Sciatic nerve (tissue), 2 donors: Measurements from ENCODE around the gene LIMCH1. TPM values are rescaled to one million over a fixed set of nuclear protein-coding genes. Genes with fewer than 3 reads are reported as not detected.
"Not testable (repeated sequence)": the region's sequence is repeated elsewhere in the genome, so short reads cannot be mapped to it uniquely, and the experiment has no call there.

Experiments used
- ATAC-seq: fragments of 200-7000 bp; cut with Tn5 transposase; one replicate; pipeline ENCODE4 v1.9.1; 2020; ENCODE audit warnings: mild to moderate bottlenecking, moderate library complexity
- DNase-seq: peaks from one replicate; pipeline ENCODE4 v3.0.0-alpha.2; 2020; ENCODE audit warnings: low spot score
- intact Hi-C: fragments of 100-400 bp; cut with DNase I; formaldehyde crosslinking; loops from one replicate; pipeline ENCODE4 v1.14.2; 2022
- total RNA-seq: library from RNA; stranded (reverse); fragmentation: NEBNext Ultra II Directional; extraction: Animal tissue kit (Norgen Biotek cat#: 25700); gene quantifications from one replicate; pipeline ENCODE4 v1.2.1, GENCODE V29; 2021
- donor health status: DM: no; HTN: no; CAD: no.
- donor health status: DM: no; HTN: no; CAD: no.

The LIMCH1 gene
- total RNA-seq, 1 donor from 2014 or later = 195 TPM

DNA sequence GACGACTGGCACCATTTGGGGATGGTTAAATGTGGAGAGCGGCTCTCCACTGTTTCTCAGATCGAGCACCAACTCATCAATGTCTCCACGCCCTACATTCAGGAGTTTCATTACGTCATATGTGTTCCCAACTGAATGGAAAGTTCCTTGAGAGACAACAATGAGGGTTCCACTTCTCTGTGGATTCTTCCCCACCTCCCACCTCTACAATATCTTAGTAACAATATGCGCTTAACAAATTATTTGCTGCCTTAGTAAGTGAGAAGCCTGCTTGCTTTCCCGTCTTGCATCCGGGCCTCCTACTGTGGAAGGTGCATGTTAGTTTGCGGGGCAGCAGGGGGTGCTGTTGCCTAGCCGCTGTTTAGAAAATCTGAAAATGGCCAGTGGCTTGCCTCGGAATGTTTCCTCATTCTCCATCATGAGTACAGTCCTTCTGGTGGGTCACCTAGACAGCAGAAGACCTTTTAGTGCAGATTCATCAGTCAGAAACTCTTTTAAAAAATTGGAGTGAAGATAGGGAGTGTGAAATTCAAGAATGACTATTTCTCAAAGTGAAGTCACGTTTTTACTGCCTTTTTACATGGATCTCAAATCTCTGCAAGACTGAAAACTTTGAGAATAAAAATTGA is 154.9 kb downstream of the LIMCH1 start:
- intact Hi-C loops = loop anchor here (10.0 kb wide), 1 partner anchor 192 kb away; no protein-coding TSS in a partner anchor
- ATAC-seq (peak; percentile 79), DNase-seq (peak; percentile 69)

DNA sequence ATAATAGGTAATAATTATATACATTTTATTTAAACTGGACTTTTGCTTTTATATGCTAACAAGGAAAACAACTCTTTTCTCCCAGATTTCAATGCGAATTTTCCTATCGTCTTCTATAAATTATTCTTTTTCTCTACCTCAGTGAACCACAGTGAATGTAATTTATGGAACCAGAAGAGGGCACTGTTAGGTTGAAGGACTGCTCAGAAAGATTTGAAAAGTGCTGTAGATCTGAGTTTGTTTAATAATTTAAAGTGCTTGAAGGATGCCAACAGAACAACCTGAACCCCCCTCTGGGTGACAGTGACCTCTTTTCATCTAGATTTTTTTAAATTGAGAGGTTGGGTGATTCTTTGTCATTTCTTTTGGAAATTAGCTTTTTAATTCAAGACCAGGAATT is 155.7 kb downstream of the LIMCH1 start:
- ATAC-seq = no peak
- intact Hi-C loops = loop anchor here (10.0 kb wide), 1 partner anchor 191 kb away; no protein-coding TSS in a partner anchor
- DNase-seq = no peak

DNA sequence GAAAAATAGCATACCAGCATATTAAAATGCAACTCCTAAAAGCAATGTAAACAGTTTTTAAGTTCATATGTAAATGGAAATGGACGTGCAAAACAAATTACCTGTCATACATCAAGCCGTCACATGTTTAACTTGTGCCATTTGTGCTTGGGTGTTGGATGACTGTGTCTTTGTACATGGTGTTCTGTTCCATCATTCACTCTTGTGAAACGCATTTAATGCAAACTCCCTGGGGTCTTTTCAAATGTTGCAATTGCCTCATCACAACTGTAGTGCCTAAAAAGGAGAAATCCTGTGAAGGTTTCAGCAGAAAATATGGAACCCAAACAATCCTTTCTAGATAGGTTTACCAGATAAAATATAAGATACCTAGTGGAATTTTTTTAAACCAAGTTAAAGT is 158.2 kb downstream of the LIMCH1 start:
- DNase-seq (no peak), ATAC-seq (no peak)
- intact Hi-C loops = loop anchor here (10.0 kb wide), 1 partner anchor 189 kb away; no protein-coding TSS in a partner anchor

DNA sequence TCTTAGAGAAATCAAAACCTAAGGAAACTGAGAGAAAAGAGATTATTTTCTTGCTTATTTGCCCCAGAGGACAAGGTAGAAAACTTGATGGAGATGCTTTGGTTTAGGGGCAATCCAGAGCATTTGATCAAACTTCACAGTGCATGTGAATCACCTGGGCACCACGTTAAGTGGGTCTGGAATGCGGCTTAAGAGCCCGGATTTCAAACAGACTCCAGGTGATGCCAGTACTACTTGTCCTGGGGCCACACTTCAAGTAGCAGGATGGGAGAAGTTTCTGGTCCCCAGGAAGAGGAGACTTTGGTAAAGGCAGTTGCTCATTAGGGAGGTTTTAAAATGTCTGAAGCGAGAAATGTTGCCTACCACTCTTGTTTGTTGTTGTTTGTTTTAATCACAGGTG is 158.8 kb downstream of the LIMCH1 start:
- intact Hi-C loops = loop anchor here (10.0 kb wide), 1 partner anchor 188 kb away; no protein-coding TSS in a partner anchor
- no peak for ATAC-seq

DNA sequence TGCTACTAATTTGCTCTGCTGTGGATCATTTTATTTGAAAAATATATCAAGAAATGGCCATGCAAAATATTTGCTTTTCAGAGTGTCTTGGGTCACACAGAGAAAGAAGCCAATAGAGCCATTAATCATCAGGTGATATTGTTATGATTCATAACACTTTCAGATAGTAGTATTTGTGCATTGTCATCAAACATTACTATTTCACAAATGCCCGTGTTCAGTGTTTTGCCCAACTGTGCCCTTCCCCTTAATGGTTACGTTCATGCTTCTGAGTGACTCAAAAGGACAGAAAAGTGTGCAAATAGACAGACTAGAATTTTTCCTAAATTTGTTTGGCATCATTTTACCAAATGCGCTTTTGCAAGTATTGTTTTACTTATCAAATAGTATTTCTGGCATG is 164.0 kb downstream of the LIMCH1 start:
- DNase-seq (no peak), ATAC-seq (no peak)
- intact Hi-C loops = no loop called here

More for the DNA sequence above, 158.8 kb downstream of the LIMCH1 start:
- DNase-seq = no peak

DNA sequence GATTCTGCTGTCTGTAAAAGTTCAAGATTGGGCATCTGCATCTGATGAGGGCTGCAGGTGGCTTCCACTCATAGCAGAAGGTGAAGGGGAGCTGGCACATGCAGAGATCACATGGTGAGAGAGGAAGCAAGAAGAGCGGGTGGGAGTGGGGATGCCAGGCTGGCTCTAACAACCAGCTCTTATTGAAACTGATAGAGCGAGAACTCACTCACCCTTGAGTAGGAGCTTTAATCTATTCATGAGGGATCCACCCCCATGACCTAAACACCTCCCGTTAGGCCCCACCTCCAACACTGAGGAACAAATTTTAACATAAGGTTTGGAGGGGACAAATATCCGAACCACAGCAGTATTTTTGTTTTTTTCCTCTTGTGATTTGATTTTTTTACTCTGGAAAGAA is 164.8 kb downstream of the LIMCH1 start:
- DNase-seq = no peak
- ATAC-seq = no peak
- intact Hi-C loops = no loop called here

DNA sequence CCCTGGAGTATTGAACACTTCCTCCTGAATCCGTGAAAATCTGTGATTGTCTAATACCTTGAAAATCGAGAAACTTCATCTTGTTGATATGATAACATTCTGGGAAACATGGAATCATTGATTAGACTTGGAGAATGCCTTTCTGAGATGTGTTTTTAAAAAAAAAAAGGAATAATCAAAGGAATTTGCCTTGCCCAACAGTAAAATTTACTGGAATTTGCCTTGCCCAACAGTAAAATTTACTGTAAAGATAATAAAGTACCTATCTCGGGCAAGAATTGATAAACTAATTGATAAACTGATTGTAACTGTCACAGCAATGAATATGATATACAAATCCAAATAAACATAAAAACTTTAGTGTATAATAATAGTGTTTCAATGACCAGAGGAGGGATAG is 165.8 kb downstream of the LIMCH1 start:
- intact Hi-C loops = no loop called here
- ATAC-seq (no peak), DNase-seq (no peak)

DNA sequence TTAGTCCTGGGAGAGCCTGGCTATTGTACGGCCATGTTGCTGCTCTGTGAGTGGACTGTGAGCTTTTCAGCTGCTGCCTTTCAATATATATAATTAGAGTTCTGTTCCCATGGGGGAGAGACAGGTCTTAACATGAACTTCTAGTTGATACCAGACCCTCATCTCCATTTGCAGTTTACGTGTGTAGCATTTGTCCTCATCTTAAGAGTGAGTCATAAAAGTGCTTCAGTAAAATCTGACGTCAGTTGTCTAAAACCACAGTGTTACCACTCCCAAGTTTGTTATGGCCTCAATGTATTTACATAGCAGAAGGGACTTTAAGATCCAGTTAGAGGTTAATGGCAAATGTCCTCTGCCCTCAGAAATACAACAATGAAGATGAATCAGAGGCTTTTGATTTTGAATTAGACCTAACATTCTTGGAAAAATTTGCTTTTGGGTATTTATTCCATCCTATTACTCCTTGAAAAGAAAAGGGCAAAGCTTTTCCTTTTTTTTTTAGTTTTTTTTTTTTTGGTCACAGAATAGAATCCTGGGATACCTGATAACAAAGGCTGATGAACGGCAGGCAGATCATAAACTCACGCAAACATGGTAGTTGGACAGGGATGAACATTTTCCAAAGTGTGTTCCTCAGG is 172.0 kb downstream of the LIMCH1 start:
- ATAC-seq = no peak
- intact Hi-C loops = no loop called here
- no peak for DNase-seq

DNA sequence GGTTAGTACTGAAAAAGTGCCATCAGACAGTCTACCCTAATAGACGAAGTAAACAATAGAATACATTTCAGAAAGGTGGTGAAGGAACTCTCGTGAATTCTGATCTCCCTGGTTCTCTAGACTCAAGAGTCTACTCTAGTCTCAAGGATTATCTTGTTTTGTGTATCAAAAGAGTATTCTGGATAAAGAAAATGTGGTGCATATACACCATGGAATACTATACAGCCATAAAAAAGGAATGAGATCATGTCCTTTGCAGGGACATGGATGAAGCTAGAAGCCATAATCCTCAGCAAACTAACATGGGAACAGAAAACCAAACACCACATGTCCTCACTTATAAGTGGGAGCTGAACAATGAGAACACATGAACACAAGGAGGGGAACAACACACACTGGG is 173.7 kb downstream of the LIMCH1 start:
- DNase-seq, intact Hi-C loops, ATAC-seq: not testable (repeated sequence)

DNA sequence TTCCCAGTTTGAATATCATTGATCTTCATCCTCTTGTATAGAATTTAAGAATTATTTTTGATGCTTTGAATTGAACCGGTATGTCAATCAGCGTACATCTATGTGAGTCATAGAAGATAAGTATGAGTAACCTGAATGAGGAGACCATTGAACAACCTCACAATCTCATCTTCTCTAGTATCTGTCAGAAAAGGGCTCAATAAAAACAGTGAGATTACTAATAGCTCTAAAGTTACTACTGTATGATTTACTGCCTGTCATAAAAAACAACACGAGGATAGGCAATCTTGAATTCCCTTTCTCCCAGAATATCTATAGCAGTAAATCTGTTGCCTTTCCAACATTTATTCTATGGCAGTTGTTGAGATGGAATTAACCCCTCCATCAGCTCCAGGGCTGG is 174.5 kb downstream of the LIMCH1 start:
- ATAC-seq (no peak), DNase-seq (no peak)
- intact Hi-C loops = no loop called here

DNA sequence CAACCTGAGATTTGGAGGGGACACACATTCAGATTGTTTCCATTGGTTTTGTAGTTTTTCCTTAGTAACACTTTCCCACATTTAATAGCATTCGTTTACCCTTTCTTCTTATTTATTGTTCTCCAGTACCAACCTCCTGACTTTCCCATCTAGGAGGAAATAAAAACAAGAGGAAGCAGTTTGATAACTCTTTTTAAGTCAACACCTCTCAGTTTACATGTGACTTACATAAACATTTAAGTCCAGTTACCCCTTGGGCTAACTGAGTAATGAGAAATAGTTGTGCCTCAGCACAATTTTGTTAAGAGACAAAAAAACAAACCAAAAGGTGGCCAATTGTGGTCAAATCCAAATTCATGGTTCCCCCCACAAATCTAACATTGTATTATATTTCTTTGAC is 175.8 kb downstream of the LIMCH1 start:
- no peak for DNase-seq
- ATAC-seq = no peak
- intact Hi-C loops = no loop called here

DNA sequence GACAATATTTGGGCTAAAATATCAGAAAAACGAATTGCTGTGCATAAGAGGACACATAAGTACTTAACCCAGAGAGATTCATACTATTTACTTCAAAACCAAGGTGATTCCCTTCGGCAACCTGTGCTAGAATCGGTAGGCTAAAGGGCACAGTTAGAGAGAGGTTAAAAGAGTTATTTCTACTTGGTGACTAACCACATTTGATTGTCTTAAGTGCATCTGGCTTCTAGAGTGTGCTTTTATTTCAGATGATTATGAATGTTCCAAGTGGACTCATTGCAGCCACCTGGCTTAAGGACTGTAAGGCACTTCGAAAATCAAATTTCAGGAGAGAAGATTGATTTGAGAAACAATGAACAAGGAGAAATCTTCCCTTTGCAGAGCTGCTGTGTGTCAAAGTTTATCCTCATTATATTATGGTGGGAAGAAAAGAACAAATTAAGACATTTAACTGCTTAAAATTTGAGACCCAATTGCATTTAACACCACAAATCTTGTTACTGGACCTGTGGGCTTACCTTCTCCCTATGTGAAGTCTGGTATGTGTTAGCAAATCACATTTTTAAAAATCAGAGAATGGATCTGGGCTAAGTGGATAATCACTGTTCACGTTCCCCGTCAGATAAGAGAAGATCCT is 176.5 kb downstream of the LIMCH1 start:
- no peak for DNase-seq
- intact Hi-C loops = no loop called here
- ATAC-seq = no peak

DNA sequence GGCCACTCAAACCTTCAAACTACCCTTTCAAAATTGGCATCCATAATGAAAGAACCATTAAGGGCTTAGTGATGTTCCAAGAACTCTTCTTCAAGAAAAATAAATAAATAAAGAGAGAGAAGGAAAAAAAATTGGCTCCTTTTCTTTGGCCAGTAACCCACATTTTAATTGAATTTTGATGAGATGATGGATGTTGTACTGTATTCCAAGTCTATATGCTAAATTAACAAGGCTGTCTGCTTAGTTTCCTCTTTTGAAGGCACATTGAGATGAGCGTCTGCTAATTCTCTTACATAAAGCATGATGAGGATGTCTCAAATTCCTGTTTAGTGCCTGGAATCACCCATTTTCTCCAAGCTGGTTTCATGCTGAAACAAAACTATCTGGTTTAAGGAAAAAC is 177.2 kb downstream of the LIMCH1 start:
- ATAC-seq = no peak
- intact Hi-C loops = no loop called here
- DNase-seq = no peak

DNA sequence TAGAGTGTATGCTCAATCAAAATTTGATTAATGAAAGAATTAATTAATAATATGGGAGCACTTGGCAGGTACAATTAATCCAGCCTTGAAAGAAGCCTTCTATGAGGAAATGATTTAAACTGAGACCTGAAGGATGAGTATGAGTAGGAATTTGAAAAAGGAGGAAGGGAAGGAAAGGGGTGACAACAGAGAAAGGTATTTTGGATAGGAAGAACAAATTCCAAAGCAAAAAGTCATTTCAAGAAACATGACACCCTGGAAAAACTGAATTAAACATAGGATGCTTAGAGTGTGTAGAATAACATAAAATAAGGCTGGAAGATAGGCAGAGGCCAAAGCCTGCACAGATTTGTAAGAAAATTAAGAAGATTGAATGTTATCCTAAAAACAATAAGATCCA is 180.9 kb downstream of the LIMCH1 start:
- no peak for ATAC-seq
- intact Hi-C loops = no loop called here
- no peak for DNase-seq

DNA sequence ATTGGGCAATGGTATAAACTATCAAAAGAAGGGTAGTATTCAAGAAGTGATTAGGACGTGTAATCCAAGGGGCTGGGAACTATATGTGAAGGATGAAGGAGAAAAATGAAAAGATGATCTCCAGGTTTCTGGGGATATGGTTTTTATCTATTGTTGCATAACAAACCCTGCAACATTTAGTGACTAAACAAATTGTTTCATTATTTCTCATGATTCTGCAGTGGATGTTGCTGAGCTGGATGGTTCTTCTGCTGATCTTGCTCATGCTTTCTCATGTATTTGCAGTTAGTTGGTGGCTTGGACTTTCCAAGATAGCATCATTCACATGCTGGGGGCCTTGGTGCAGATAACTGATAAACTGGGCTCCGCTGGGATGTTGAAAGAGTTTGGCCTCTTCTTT is 181.5 kb downstream of the LIMCH1 start:
- ATAC-seq (no peak), DNase-seq (no peak)
- intact Hi-C loops = no loop called here

DNA sequence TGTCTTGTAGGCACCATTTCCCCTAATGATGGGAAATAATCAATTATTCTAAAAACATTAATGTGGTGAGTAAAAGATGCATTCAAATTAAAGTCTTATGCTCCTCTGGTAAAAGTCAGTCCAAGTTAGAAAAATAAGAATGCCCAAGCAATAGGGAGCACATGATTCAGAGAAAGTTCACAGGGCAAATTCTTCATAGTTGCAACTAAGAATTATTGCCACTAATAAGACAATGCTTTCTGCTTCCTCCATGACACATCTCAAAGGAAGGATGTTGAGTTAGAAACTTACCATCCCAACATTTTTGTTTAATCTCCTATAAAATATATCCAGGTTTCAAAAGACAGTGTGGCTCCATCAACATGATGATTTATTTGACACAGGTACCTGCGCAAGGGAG is 184.2 kb downstream of the LIMCH1 start:
- ATAC-seq (no peak), DNase-seq (no peak)
- intact Hi-C loops = loop anchor here (10.0 kb wide), 1 partner anchor 1043 kb away; no protein-coding TSS in a partner anchor

DNA sequence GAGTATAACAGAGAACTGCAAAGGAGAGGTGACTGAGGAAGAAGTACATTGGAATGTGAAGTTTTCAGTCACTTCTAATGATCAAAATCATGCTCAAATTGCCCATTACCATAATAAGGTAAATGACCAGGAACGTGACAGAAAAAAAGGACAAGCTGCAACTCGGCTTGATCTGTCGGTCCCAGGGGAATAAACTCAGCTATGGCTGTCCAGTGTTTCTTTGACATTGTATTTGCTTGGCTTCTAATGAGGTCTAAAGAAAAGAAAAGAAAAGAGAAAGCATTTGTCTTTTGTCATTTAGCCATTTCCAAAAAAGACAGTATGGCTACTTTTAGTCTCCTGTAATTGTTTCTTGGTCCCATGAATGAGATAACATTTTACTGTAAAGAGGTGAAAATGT is 185.3 kb downstream of the LIMCH1 start:
- ATAC-seq (no peak), DNase-seq (no peak)
- intact Hi-C loops = loop anchor here (10.0 kb wide), 1 partner anchor 1042 kb away; no protein-coding TSS in a partner anchor

DNA sequence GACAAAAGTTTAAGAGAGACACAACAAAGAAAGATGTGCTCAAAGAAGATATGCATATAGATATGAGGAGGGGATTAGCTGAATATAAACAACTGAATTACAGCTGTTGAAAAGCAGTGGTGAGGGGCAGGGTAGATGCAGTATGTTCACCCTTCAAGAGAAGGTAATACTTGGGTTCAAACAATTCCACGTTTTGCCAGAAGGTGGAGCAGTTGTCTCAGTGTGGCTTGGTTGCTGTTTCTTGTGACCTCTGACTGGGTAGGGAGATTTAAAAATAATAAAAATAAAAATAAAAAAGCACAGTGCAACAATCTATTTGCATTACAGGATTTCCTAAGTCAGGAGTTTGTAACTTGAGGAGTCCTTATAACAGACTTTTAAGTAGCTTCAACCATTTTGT is 187.3 kb downstream of the LIMCH1 start:
- ATAC-seq (no peak), DNase-seq (no peak)
- intact Hi-C loops = loop anchor here (10.0 kb wide), 1 partner anchor 1040 kb away; no protein-coding TSS in a partner anchor

DNA sequence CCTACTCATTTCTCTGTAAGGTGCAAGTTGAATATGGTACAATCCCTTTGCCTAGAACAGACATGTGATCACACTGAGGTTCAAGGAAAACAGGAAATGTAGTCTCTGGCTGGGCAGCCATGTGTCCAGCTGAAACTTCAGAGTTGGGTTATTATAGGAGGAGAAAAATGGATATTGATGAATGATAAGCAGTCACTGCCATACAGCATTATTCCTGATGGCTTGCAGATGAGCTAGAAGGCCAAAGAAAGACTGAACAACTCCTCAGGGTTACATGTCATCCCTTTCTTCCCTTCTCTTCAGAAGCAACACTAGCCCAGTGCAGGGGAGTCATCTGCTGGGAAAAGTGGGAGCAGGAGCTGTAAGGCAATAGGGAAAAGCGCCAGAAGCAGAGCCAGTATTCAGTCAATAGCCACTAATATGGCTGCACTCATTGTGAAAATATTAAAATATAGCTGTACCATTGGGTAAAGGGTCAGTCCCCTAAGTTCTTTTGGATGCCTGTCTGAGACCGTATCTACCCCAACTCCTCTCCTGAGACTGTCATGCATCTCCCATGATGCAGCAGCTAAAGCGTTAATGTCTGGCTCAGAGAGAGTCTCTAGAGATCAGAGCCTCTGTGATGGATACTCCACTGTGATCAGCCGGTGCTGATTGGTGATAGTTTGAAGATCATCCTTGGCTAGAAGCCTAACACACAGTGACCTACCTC is 190.1 kb downstream of the LIMCH1 start:
- intact Hi-C loops = loop anchor here (10.0 kb wide), 1 partner anchor 1037 kb away; no protein-coding TSS in a partner anchor
- DNase-seq (no peak), ATAC-seq (no peak)

DNA sequence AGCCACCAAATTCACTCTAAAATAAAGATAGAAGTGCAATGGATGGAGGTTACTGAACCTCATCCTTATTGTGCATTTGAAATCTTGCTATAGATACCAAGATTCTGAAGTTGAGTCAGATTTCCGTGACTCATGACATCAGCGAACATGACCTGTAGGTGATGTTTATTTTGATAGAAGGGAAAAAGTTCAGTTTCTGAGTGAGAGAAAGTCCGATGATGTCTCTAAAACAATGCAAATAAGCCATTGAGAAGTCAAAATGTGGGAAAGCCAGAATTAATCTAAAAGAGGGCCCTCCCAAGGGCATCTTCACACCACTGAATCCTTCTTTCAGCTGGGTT is 190.6 kb downstream of the LIMCH1 start:
- intact Hi-C loops = loop anchor here (10.0 kb wide), 1 partner anchor 1036 kb away; no protein-coding TSS in a partner anchor
- ATAC-seq (no peak), DNase-seq (no peak)
